AG04449 (cell line): ENCODE measurements around the gene LRRN1.

Source experiments
- CTCF ChIA-PET: fragments of 350-600 bp; formaldehyde crosslinking; extraction: SDS; loops from one replicate; lab custom pipeline; 2021; ENCODE audit warnings: antibody characterized with exemption; lab: Yijun Ruan, JAX
- POLR2A ChIA-PET: fragments of 400-600, 350-600 bp; formaldehyde crosslinking; extraction: SDS; loops from one replicate; lab custom pipeline; 2020; ENCODE audit warnings: antibody characterized with exemption, inconsistent platforms; lab: Yijun Ruan, JAX
- DNase-seq: peaks from one replicate; pipeline ENCODE4 v3.0.0-alpha.2; 2010; ENCODE audit warnings: low read depth, low spot score
- H3K4me3 ChIP-seq: 2 replicates; pipeline ENCODE4 v1.5.1; 2011; ENCODE audit warnings: low read depth, mild to moderate bottlenecking, control low read depth, low read length
- CTCF ChIP-seq: IDR thresholded peaks from one replicate; pipeline ENCODE4 v1.5.1; 2011; ENCODE audit warnings: mild to moderate bottlenecking, moderate library complexity, low read length, control low read depth, inconsistent platforms; ENCODE audit not compliant: insufficient read depth; ENCODE audit errors: missing control alignments

Gene LRRN1

DNA sequence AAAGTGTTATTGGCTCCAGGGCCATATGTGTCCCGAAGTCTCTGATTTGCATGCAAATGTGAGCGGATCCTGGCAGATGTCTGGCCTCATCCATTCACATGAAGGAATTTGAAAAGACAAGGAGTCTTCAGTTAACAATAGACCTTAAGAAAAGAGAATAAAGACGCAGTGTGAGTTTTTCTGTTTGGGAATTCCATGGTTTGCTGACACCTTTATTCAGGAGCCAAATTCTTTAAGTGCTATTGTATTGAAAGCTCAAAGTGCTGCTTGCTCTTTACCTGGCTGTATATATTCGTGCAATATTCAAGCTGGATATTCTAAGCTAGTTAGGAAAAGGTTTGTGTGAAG is 2.2 kb downstream of the LRRN1 start:
- DNase-seq = no peak
- CTCF ChIA-PET = no interaction called here
- TF ChIP-seq CTCF = no peak
- no peak overlapping the region for H3K4me3 ChIP-seq
- POLR2A ChIA-PET = no interaction called here

DNA sequence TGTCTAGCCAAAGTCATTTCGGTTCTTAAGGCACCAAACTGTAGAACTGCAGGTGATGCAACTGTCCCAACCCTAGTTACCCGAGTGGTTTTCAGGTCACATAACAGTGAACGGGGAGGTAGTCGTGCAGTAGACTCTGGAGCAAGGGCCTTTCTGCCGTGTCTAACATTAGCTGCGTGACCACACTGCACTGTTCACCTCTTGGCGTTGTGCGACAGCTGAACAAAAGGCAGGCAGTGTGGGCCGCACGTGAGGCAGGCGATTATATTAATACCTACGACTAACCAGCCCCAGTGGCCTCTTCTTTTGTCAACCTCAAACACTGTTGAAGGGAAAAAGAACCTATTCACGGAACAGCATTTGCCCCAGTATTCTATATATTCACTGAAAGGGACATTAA is 2.8 kb downstream of the LRRN1 start:
- DNase-seq = no peak
- ChIA-PET CTCF (no interaction called here), POLR2A (no interaction called here)
- H3K4me3 ChIP-seq = no peak overlapping the region
- TF ChIP-seq CTCF = no peak

- DNase-seq = no peak
- ChIA-PET POLR2A (no interaction called here), CTCF (no interaction called here)
- H3K4me3 ChIP-seq = no peak overlapping the region
- TF ChIP-seq CTCF = no peak
These were observed 5.3 kb downstream of the LRRN1 start for GRCh38 chr3:3804560-3804959.

GRCh38 chr3:3806092-3806491 is 6.9 kb downstream of the LRRN1 start:
- CTCF ChIA-PET = no interaction called here
- no peak overlapping the region for H3K4me3 ChIP-seq
- no peak for DNase-seq
- TF ChIP-seq CTCF = no peak
- POLR2A ChIA-PET = no interaction called here

DNA sequence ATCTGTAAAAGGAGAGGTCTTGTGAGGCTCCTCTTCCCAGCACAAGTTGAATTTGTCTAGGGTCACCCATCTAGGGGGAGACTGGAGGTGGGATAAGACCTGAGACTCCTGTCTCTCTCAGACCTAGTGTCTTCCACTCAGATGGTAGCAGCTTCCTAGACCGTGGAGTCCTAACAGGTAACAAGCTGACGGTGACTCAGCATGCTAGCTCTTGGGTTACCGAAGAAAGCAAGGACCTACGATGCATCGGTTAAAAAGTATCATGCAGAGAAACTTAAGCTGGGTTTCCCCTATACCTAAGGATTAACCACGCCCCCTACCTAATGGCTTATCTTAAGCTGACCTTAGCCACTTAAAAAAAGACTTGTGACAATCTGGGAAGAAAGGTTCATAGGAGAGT is 7.6 kb downstream of the LRRN1 start:
- H3K4me3 ChIP-seq = no peak overlapping the region
- TF ChIP-seq CTCF = no peak
- POLR2A ChIA-PET = no interaction called here
- no peak for DNase-seq
- CTCF ChIA-PET = no interaction called here

DNA sequence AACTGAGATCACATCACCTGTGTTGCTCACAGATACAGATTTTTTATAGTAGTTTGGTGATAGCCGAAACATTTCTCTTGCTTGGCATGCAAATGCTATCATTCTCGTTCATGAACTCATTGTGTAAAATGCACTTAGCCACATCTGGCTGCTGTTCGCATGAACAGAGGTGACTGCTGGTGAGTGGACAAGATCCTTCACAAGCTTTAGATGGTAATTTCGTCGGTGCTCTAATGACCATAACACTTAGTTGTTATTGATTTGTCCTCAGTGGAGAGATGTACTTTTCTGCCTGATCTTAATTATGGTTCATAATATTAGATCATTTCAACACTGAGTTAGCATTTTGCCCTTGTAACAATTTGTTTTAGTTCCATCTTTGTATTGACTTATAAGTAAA is 13.8 kb downstream of the LRRN1 start:
- ChIA-PET CTCF (no interaction called here), POLR2A (no interaction called here)
- TF ChIP-seq CTCF = no peak
- H3K4me3 ChIP-seq = no peak overlapping the region
- DNase-seq = no peak
